Activated T-cell treated with anti-CD3 and anti-CD28 coated beads, Interleukin-2, amount 50 U/mL, for 24 hours (primary cell): ENCODE results near the gene ZNF407.

Experiments used
- DNase-seq: peaks from one replicate; pipeline ENCODE4 v3.0.0-alpha.2; 2020
- H3K27ac Mint-ChIP-seq: 2 replicates; pipeline ENCODE4 v1.8.0; 2020; ENCODE audit warnings: mild to moderate bottlenecking, mixed read lengths
- H3K27me3 Mint-ChIP-seq: 2 replicates; pipeline ENCODE4 v1.8.0; 2020; ENCODE audit warnings: mixed read lengths
- H3K36me3 Mint-ChIP-seq: 2 replicates; pipeline ENCODE4 v1.8.0; 2020; ENCODE audit warnings: low read depth, mixed read lengths
- H3K4me1 Mint-ChIP-seq: 2 replicates; pipeline ENCODE4 v1.8.0; 2020; ENCODE audit warnings: low read depth, mixed read lengths
- H3K4me3 Mint-ChIP-seq: 2 replicates; pipeline ENCODE4 v1.8.0; 2020; ENCODE audit warnings: mild to moderate bottlenecking, moderate library complexity, mixed read lengths
- H3K9me3 Mint-ChIP-seq: 2 replicates; pipeline ENCODE4 v1.8.0; 2020; ENCODE audit warnings: mixed read lengths

The ZNF407 gene

DNA sequence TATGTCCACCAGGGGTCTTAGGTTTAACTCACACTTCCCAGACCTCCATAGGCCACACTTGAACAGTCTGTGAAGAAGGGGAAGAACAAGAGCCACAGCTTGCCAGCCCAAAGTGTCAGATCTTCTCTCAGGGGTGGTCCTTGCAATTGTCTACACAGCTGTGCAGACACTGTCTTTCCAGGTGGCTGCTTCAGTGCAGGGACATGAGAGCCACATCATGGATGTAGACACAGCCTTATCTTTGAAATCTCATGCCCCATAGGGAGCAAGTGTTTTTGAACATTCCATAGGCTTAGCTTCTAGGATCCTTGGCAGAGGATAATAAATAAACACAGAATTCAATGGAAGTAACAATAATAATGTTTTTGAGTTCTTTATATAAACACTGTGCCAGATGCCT is 6.7 kb downstream of the ZNF407 start:
- no peak overlapping the region for H3K4me3 Mint-ChIP-seq
- H3K4me1 Mint-ChIP-seq, result peaks cover 39% of the 10 kb centered on the region
- no peak for DNase-seq
- H3K36me3 Mint-ChIP-seq, result peaks cover 8% of the 10 kb centered on the region
- no peaks in the 10 kb centered on the region for H3K9me3 Mint-ChIP-seq
- no peaks in the 10 kb centered on the region for H3K27me3 Mint-ChIP-seq
- H3K27ac Mint-ChIP-seq, result no peak overlapping the region

DNA sequence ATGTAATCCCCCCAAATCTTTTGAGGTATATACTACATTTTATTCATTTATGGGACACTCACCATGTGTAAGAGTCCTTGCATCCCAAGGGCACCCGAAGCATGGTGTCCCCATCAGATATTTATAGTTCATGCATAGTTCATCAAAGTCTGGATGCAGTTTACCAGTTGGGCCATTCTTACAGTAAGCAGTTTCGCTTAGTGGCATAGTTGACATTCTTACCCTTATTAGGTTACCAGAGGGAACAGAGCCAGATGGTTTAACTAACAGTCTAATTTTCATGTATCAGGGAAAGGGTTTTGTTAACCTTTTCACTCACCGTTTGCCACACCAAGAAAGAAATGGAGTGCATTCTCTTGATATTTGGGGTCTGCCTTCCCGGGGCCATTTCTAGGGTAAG is 7.1 kb downstream of the ZNF407 start:
- Mint-ChIP-seq H3K27me3 (no peaks in the 10 kb centered on the region), H3K36me3 (peaks cover 8% of the 10 kb centered on the region), H3K27ac (no peak overlapping the region), H3K4me1 (peaks cover 39% of the 10 kb centered on the region), H3K9me3 (no peaks in the 10 kb centered on the region), H3K4me3 (no peak overlapping the region)
- DNase-seq, result no peak

DNA sequence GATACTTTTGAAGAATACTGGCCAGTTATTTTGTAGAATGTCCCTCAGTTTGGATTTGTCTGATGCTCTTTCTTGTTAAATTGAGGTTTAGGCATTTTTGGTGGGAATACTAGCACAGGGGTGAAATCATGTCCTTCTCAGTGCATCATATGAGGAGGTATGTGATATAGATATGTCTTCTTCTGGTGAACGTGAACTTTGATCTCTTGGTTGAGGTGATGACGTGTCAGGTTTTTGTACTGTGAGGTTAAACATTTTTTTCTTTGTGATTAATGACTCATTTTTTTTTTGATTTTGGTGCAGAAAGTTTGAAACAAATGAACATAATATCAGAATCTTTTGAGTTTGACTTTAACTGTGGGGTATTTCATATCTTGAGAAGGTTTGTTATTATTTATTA is 11.0 kb downstream of the ZNF407 start:
- H3K4me3 Mint-ChIP-seq, result no peak overlapping the region
- no peak overlapping the region for H3K27ac Mint-ChIP-seq

GRCh38 chr18:74609535-74609934 is 11.9 kb downstream of the ZNF407 start:
- no peaks in the 10 kb centered on the region for H3K27me3 Mint-ChIP-seq
- peaks cover 2% of the 10 kb centered on the region for H3K36me3 Mint-ChIP-seq
- H3K4me1 Mint-ChIP-seq, result peaks cover 42% of the 10 kb centered on the region
- H3K27ac Mint-ChIP-seq, result no peak overlapping the region
- DNase-seq, result no peak
- H3K4me3 Mint-ChIP-seq, result no peak overlapping the region
- no peaks in the 10 kb centered on the region for H3K9me3 Mint-ChIP-seq

More for the DNA sequence above, 11.0 kb downstream of the ZNF407 start:
- Mint-ChIP-seq H3K27me3 (no peaks in the 10 kb centered on the region), H3K9me3 (no peaks in the 10 kb centered on the region), H3K36me3 (peaks cover 3% of the 10 kb centered on the region), H3K4me1 (peaks cover 46% of the 10 kb centered on the region)
- no peak for DNase-seq

- Mint-ChIP-seq H3K27ac (no peak overlapping the region), H3K27me3 (no peaks in the 10 kb centered on the region), H3K36me3 (peaks cover 4% of the 10 kb centered on the region), H3K4me1 (peaks cover 39% of the 10 kb centered on the region), H3K4me3 (no peak overlapping the region), H3K9me3 (no peaks in the 10 kb centered on the region)
- no peak for DNase-seq
Observed at GRCh38 chr18:74610051-74610615, 12.5 kb downstream of the ZNF407 start.

GRCh38 chr18:74610860-74611259 is 13.2 kb downstream of the ZNF407 start:
- no peak overlapping the region for H3K27ac Mint-ChIP-seq
- H3K4me1 Mint-ChIP-seq, result peaks cover 41% of the 10 kb centered on the region
- H3K27me3 Mint-ChIP-seq, result no peaks in the 10 kb centered on the region
- no peaks in the 10 kb centered on the region for H3K9me3 Mint-ChIP-seq
- H3K36me3 Mint-ChIP-seq, result peaks cover 4% of the 10 kb centered on the region
- DNase-seq, result no peak
- no peak overlapping the region for H3K4me3 Mint-ChIP-seq

- Mint-ChIP-seq H3K4me3 (no peak overlapping the region), H3K27ac (no peak overlapping the region)
Observed at GRCh38 chr18:74611765-74612164, 14.1 kb downstream of the ZNF407 start.

DNA sequence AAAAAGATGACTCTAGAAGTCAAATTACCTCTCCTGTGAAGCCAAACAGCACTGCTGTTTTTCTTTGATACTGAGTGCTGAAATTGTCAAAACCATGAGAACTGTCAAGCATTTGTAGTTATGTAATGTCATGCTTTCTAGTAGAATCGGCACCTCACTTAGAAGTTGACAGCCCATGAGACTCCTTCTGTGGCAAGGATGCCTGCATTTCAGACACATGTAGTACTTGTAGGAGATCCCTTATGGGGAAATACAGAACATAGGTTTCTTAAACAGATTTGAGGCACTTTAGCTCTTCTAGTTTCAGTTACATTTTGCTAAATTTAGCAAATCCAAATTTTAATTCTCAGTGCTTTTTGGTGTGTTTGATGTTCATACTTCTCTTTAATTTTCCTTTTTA is 15.7 kb downstream of the ZNF407 start:
- no peak overlapping the region for H3K4me3 Mint-ChIP-seq
- H3K27me3 Mint-ChIP-seq, result no peaks in the 10 kb centered on the region
- peaks cover 39% of the 10 kb centered on the region for H3K4me1 Mint-ChIP-seq
- H3K36me3 Mint-ChIP-seq, result peaks cover 4% of the 10 kb centered on the region
- no peak for DNase-seq
- H3K9me3 Mint-ChIP-seq, result no peaks in the 10 kb centered on the region
- H3K27ac Mint-ChIP-seq, result no peak overlapping the region

More at GRCh38 chr18:74611765-74612164, 14.1 kb downstream of the ZNF407 start:
- H3K27me3 Mint-ChIP-seq, result no peaks in the 10 kb centered on the region
- no peak for DNase-seq
- H3K9me3 Mint-ChIP-seq, result no peaks in the 10 kb centered on the region
- peaks cover 4% of the 10 kb centered on the region for H3K36me3 Mint-ChIP-seq
- H3K4me1 Mint-ChIP-seq, result peaks cover 40% of the 10 kb centered on the region

- no peak for DNase-seq
- peaks cover 4% of the 10 kb centered on the region for H3K36me3 Mint-ChIP-seq
- H3K27me3 Mint-ChIP-seq, result no peaks in the 10 kb centered on the region
- H3K27ac Mint-ChIP-seq, result no peak overlapping the region
- peaks cover 15% of the 10 kb centered on the region for H3K4me1 Mint-ChIP-seq
- no peaks in the 10 kb centered on the region for H3K9me3 Mint-ChIP-seq
- no peak overlapping the region for H3K4me3 Mint-ChIP-seq
Observed at GRCh38 chr18:74616494-74616893, 18.8 kb downstream of the ZNF407 start.

GRCh38 chr18:74617486-74617885 is 19.8 kb downstream of the ZNF407 start:
- peaks cover 4% of the 10 kb centered on the region for H3K36me3 Mint-ChIP-seq
- H3K4me1 Mint-ChIP-seq, result peaks cover 13% of the 10 kb centered on the region
- H3K4me3 Mint-ChIP-seq, result no peak overlapping the region
- no peaks in the 10 kb centered on the region for H3K9me3 Mint-ChIP-seq
- H3K27me3 Mint-ChIP-seq, result no peaks in the 10 kb centered on the region
- DNase-seq, result no peak
- no peak overlapping the region for H3K27ac Mint-ChIP-seq

- no peaks in the 10 kb centered on the region for H3K9me3 Mint-ChIP-seq
- H3K36me3 Mint-ChIP-seq, result no peaks in the 10 kb centered on the region
- no peak overlapping the region for H3K4me3 Mint-ChIP-seq
- H3K27ac Mint-ChIP-seq, result no peak overlapping the region
- H3K27me3 Mint-ChIP-seq, result no peaks in the 10 kb centered on the region
- DNase-seq, result no peak
- H3K4me1 Mint-ChIP-seq, result peaks cover 19% of the 10 kb centered on the region
Observed at GRCh38 chr18:74622072-74622471, 24.4 kb downstream of the ZNF407 start.

GRCh38 chr18:74623047-74623816 is 25.6 kb downstream of the ZNF407 start:
- no peak overlapping the region for H3K4me3 Mint-ChIP-seq
- no peak overlapping the region for H3K27ac Mint-ChIP-seq
- H3K9me3 Mint-ChIP-seq, result no peaks in the 10 kb centered on the region
- DNase-seq, result no peak
- no peaks in the 10 kb centered on the region for H3K36me3 Mint-ChIP-seq
- H3K27me3 Mint-ChIP-seq, result no peaks in the 10 kb centered on the region
- peaks cover 24% of the 10 kb centered on the region for H3K4me1 Mint-ChIP-seq

GRCh38 chr18:74624466-74624865 is 26.8 kb downstream of the ZNF407 start:
- H3K27me3 Mint-ChIP-seq, result no peaks in the 10 kb centered on the region
- no peaks in the 10 kb centered on the region for H3K36me3 Mint-ChIP-seq
- no peaks in the 10 kb centered on the region for H3K9me3 Mint-ChIP-seq
- no peak overlapping the region for H3K4me3 Mint-ChIP-seq
- peaks cover 29% of the 10 kb centered on the region for H3K4me1 Mint-ChIP-seq
- no peak for DNase-seq
- no peak overlapping the region for H3K27ac Mint-ChIP-seq

- H3K9me3 Mint-ChIP-seq, result no peaks in the 10 kb centered on the region
- H3K4me1 Mint-ChIP-seq, result peaks cover 29% of the 10 kb centered on the region
- no peak overlapping the region for H3K27ac Mint-ChIP-seq
- no peaks in the 10 kb centered on the region for H3K36me3 Mint-ChIP-seq
- no peaks in the 10 kb centered on the region for H3K27me3 Mint-ChIP-seq
- no peak for DNase-seq
- no peak overlapping the region for H3K4me3 Mint-ChIP-seq
Observed at GRCh38 chr18:74625157-74625556, 27.5 kb downstream of the ZNF407 start.

GRCh38 chr18:74626049-74626874 is 28.6 kb downstream of the ZNF407 start:
- Mint-ChIP-seq H3K4me3 (no peak overlapping the region), H3K36me3 (peaks cover 5% of the 10 kb centered on the region), H3K27me3 (no peaks in the 10 kb centered on the region), H3K9me3 (no peaks in the 10 kb centered on the region), H3K4me1 (peaks cover 39% of the 10 kb centered on the region), H3K27ac (no peak overlapping the region)
- DNase-seq, result no peak
